ENCODE data around the gene TECR.

DNA sequence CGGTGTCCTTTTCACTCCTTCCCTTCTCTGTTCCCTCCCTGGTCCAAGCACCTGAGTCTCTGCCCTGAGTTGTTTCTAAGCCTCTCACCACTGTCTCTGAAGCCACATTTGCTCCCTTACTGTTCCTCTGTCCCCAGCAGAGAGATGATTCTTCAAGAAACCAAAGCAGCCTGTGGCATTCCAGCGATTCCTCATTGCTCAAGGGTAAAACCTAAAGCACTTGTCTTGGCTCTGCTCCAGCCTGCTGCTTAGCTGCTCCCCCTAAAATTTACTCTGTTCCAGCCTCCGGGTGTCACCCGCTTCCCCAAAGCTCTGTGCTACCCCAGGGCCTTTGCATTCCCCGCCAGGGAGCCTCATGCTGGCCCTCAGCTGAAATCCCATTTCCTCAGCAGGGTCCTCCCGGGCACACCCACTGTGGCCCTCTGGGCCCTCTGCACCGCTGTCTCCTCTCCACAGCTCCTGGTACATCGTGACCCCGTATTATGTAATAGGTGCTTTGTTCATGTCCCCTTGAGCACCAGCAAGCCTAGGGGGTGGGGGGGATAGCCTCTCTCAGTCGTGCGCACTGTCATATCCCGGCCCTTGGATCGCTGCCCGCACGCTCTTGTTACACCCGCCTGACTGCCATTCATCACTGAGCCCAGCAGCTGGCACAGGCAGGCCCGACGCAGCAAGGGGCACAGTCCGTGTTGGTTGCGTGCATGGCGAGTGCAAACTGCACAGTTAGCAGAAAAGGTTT lies 15.8 kb downstream of the TECR start:
- TF ChIP-seq, protein P1, sequence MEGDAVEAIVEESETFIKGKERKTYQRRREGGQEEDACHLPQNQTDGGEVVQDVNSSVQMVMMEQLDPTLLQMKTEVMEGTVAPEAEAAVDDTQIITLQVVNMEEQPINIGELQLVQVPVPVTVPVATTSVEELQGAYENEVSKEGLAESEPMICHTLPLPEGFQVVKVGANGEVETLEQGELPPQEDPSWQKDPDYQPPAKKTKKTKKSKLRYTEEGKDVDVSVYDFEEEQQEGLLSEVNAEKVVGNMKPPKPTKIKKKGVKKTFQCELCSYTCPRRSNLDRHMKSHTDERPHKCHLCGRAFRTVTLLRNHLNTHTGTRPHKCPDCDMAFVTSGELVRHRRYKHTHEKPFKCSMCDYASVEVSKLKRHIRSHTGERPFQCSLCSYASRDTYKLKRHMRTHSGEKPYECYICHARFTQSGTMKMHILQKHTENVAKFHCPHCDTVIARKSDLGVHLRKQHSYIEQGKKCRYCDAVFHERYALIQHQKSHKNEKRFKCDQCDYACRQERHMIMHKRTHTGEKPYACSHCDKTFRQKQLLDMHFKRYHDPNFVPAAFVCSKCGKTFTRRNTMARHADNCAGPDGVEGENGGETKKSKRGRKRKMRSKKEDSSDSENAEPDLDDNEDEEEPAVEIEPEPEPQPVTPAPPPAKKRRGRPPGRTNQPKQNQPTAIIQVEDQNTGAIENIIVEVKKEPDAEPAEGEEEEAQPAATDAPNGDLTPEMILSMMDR (IDR thresholded peaks at IDR 0.05), result no peak
- TF ChIP-seq POLR2A (IDR thresholded peaks at IDR 0.05) (no peak), POLR2AphosphoS5 (IDR thresholded peaks at IDR 0.05) (no peak), EP300 (IDR thresholded peaks at IDR 0.05) (no peak)
